ENCODE results near the gene SCGB1A1.

GRCh38 chr11:62393735-62394134 is 25.1 kb upstream of the SCGB1A1 start:
- TF ChIP-seq EP300 (IDR thresholded peaks at IDR 0.05) (no peak), CTCF (IDR thresholded peaks at IDR 0.05) (no peak), POLR2A (IDR thresholded peaks at IDR 0.05) (no peak), POLR2AphosphoS5 (IDR thresholded peaks at IDR 0.05) (no peak)

Data from sigmoid colon (tissue), 4 donors.